Panc1 (cell line): ENCODE results near the gene EXOC3L1. TPM values are rescaled to one million over a fixed set of nuclear protein-coding genes. Genes with fewer than 3 reads are reported as not detected.

Experiments used
- ATAC-seq: fragments of 200-7000 bp; cut with Tn5 transposase; 2 replicates; pipeline ENCODE4 v1.9.1; 2020; ENCODE audit warnings: mild to moderate bottlenecking, moderate library complexity
- BruUV-seq: library from RNA; stranded (reverse); fragments of 400-500 nt; replicated peaks from 2 replicates; lab custom pipeline; 2021; lab: Mats Ljungman, UMichigan
- CTCF ChIA-PET: fragments of 300-600 bp; sonication (Branson Sonifier 250); formaldehyde crosslinking; loops from one replicate; lab custom pipeline; 2022; ENCODE audit warnings: antibody characterized with exemption; lab: Charles Lee
- POLR2A ChIA-PET: fragments of 300-600 bp; sonication (Branson Sonifier 250); formaldehyde crosslinking; loops from one replicate; lab custom pipeline; 2022; ENCODE audit warnings: antibody characterized with exemption; lab: Charles Lee
- DNase-seq: peaks from one replicate; pipeline ENCODE4 v3.0.0-alpha.2; 2010; ENCODE audit warnings: low read depth, low spot score
- H3K27ac ChIP-seq: 2 replicates; pipeline ENCODE4 v1.5.1; 2011; ENCODE audit warnings: mild to moderate bottlenecking, low read length, inconsistent platforms
- H3K27me3 ChIP-seq: fragments of 200-500 bp; sonication (Bioruptor generic); 2 replicates; pipeline ENCODE4 v1.6.0; 2014; ENCODE audit warnings: low read length, inconsistent platforms; ENCODE audit not compliant: control insufficient read depth, insufficient read depth
- H3K36me3 ChIP-seq: fragments of 200-500 bp; sonication (Bioruptor generic); 2 replicates; pipeline ENCODE4 v1.5.1; 2014; ENCODE audit warnings: inconsistent platforms, mild to moderate bottlenecking, low read length, moderate library complexity; ENCODE audit not compliant: control insufficient read depth, insufficient read depth
- H3K4me1 ChIP-seq: 2 replicates; pipeline ENCODE4 v1.5.1; 2011; ENCODE audit warnings: inconsistent platforms, mild to moderate bottlenecking, low read length, moderate library complexity; ENCODE audit not compliant: control insufficient read depth, insufficient read depth
- H3K4me3 ChIP-seq, 2 experiments: 2 replicates each; pipeline ENCODE4 v1.5.1; 2011 to 2012; ENCODE audit warnings: low read depth in 2 of 2, low read length in 2 of 2, mild to moderate bottlenecking in 2 of 2, inconsistent platforms in 1 of 2, moderate library complexity in 1 of 2
- H3K9me3 ChIP-seq: fragments of 200-500 bp; sonication (Bioruptor generic); 2 replicates; pipeline ENCODE4 v1.5.1; 2014; ENCODE audit warnings: low read depth, mild to moderate bottlenecking, inconsistent platforms, low read length, moderate library complexity; ENCODE audit not compliant: control insufficient read depth, insufficient read depth
- CTCF ChIP-seq: fragments of 450-650 bp; IDR thresholded peaks from 2 replicates; pipeline ENCODE4 v1.5.1; 2017; ENCODE audit warnings: mild to moderate bottlenecking
- POLR2AphosphoS5 ChIP-seq: IDR thresholded peaks from 2 replicates; pipeline ENCODE4 v1.6.1; 2012; ENCODE audit warnings: mild to moderate bottlenecking, low read depth, low read length, moderate library complexity
- REST ChIP-seq, 2 experiments: IDR thresholded peaks; 2 replicates each; pipeline ENCODE4 v1.6.1; 2011 to 2012; ENCODE audit warnings: low read depth in 2 of 2, control low read depth in 1 of 2, low read length in 1 of 2, mild to moderate bottlenecking in 1 of 2, moderate library complexity in 1 of 2; ENCODE audit not compliant: insufficient read depth in 1 of 2
- SIN3A ChIP-seq: IDR thresholded peaks from 2 replicates; pipeline ENCODE4 v1.6.1; 2012; ENCODE audit warnings: low read depth, mild to moderate bottlenecking, low read length, moderate library complexity, borderline replicate concordance; ENCODE audit not compliant: insufficient read depth
- TCF7L2 ChIP-seq: IDR thresholded peaks from 2 replicates; pipeline ENCODE4 v1.6.1; 2011; ENCODE audit warnings: mild to moderate bottlenecking, low read depth, low read length, inconsistent platforms
- in situ Hi-C: cut with HindIII; loops from 2 replicates; pipeline ENCODE4 v1.10.0; 2016; ENCODE audit warnings: low sequenced_read_pairs, low pct_unique_long_range_greater_than_20kb
- intact Hi-C: fragments of 100-400 bp; cut with micrococcal nuclease; formaldehyde crosslinking; loops from one replicate; pipeline ENCODE4 v1.10.0; 2022; ENCODE audit not compliant: unreplicated experiment
- total RNA-seq: library from RNA; stranded (reverse); gene quantifications from one replicate; pipeline ENCODE4 v1.2.1, GENCODE V29; 2021; ENCODE audit not compliant: unreplicated experiment

The EXOC3L1 gene
- total RNA-seq, 1 experiment from 2014 or later, result 0.41 TPM

GRCh38 chr16:67223992-67224391, 34.1 kb upstream of the EXOC3L1 start:
- ATAC-seq (no peak), DNase-seq (no peak)
- Histone ChIP-seq H3K9me3 (no peaks in the 10 kb centered on the region), H3K36me3 (peaks cover 5% of the 10 kb centered on the region; the same call in 1 of the 2 replicates), H3K27ac (no peak overlapping the region), H3K27me3 (no peaks in the 10 kb centered on the region), H3K4me3 (no peak overlapping the region), H3K4me1 (peaks cover 4% of the 10 kb centered on the region; the same call in 1 of the 2 replicates)
- CTCF ChIA-PET, result no interaction called here
- no TSS peak for BruUV-seq
- TF ChIP-seq SIN3A (no peak), TCF7L2 (no peak), POLR2AphosphoS5 (no peak), CTCF (no peak), REST (IDR thresholded peaks at IDR 0.05; ENCODE audit: insufficient read depth in 1 of 2, low read depth in 2 of 2, low read length in 1 of 2) (no peak)
- in situ Hi-C loops, result no loop called here
- POLR2A ChIA-PET, result interaction anchor here (0.7 kb wide), 1 partner anchor 210 kb away, joined by 3 read pairs; no protein-coding TSS in a partner anchor
- intact Hi-C loops, result no loop called here

GRCh38 chr16:67216612-67217490, 26.9 kb upstream of the EXOC3L1 start:
- no peak overlapping the region for H3K27ac ChIP-seq
- H3K9me3 ChIP-seq, result no peaks in the 10 kb centered on the region
- intact Hi-C loops, result no loop called here
- in situ Hi-C loops, result no loop called here
- no peaks in the 10 kb centered on the region for H3K4me1 ChIP-seq
- no peaks in the 10 kb centered on the region for H3K36me3 ChIP-seq
- no TSS peak for BruUV-seq
- ChIA-PET CTCF (interaction anchor here (0.6 kb wide), 1 partner anchor 118 kb away, joined by 3 read pairs; no protein-coding TSS in a partner anchor), POLR2A (no interaction called here)
- ATAC-seq (no peak), DNase-seq (no peak)
- TF ChIP-seq TCF7L2 (no peak), REST (IDR thresholded peaks at IDR 0.05; ENCODE audit: insufficient read depth in 1 of 2, low read depth in 2 of 2, low read length in 1 of 2) (no peak), POLR2AphosphoS5 (no peak), CTCF (no peak), SIN3A (no peak)
- H3K27me3 ChIP-seq, result no peaks in the 10 kb centered on the region
- no peak overlapping the region for H3K4me3 ChIP-seq
